CD4-positive, alpha-beta T cell (primary cell): ENCODE measurements around the gene AMDHD2. TPM values are rescaled to one million over a fixed set of nuclear protein-coding genes. Genes with fewer than 3 reads are reported as not detected.
"Not testable (repeated sequence)": the region's sequence is repeated elsewhere in the genome, so short reads cannot be mapped to it uniquely, and the experiment has no call there.

Experiments used
- ATAC-seq: fragments of 200-7000 bp; cut with Tn5 transposase; one replicate; pipeline ENCODE4 v1.10.0; 2022; ENCODE audit warnings: mild to moderate bottlenecking; ENCODE audit not compliant: poor library complexity
- CTCF ChIA-PET: fragments of 350-600 bp; sonication (Branson Sonifier 250); formaldehyde crosslinking; loops from one replicate; lab custom pipeline; 2021; ENCODE audit warnings: antibody characterized with exemption, inconsistent platforms; lab: Charles Lee
- POLR2A ChIA-PET: fragments of 350-600 bp; sonication (Branson Sonifier 250); formaldehyde crosslinking; loops from one replicate; lab custom pipeline; 2021; ENCODE audit warnings: antibody characterized with exemption, inconsistent platforms; lab: Charles Lee
- DNase-seq, 14 experiments: peaks; one replicate each; pipeline ENCODE4 v3.0.0-alpha.2; 2013 to 2020; ENCODE audit warnings: mixed read lengths in 2 of 14
- H3K27ac ChIP-seq, 2 donors: one replicate each; pipeline versions ENCODE4 v1.5.1 to v1.7.0; 2013; ENCODE audit warnings: low read length in 2 of 2, low read depth in 1 of 2, mild to moderate bottlenecking in 1 of 2
- H3K27me3 ChIP-seq, 2 experiments: 1 replicate in 1 of 2; 2 replicates in 1 of 2; pipeline versions ENCODE4 v1.6.1 to v1.7.0; 2013; ENCODE audit warnings: low read length in 2 of 2, control low read depth in 1 of 2, mild to moderate bottlenecking in 1 of 2, moderate library complexity in 1 of 2; ENCODE audit not compliant: insufficient read depth in 2 of 2, control insufficient read depth in 1 of 2
- H3K36me3 ChIP-seq: one replicate; pipeline ENCODE4 v1.6.1; 2013; ENCODE audit warnings: low read length, control low read depth; ENCODE audit not compliant: insufficient read depth
- H3K4me1 ChIP-seq: one replicate; pipeline ENCODE4 v1.6.1; 2013; ENCODE audit warnings: low read length, control low read depth; ENCODE audit not compliant: insufficient read depth
- H3K4me3 ChIP-seq: one replicate; pipeline ENCODE4 v1.5.1; 2013; ENCODE audit warnings: mild to moderate bottlenecking, low read length, moderate library complexity
- H3K9me3 ChIP-seq, 2 experiments: 1 replicate in 1 of 2; 2 replicates in 1 of 2; pipeline versions ENCODE4 v1.6.1 to v1.7.0; 2013; ENCODE audit warnings: low read length in 2 of 2, mild to moderate bottlenecking in 2 of 2, control low read depth in 1 of 2, moderate library complexity in 1 of 2; ENCODE audit not compliant: control insufficient read depth in 1 of 2, insufficient read depth in 1 of 2
- H3K27ac Mint-ChIP-seq: one replicate; pipeline ENCODE4 v1.8.0; 2020; ENCODE audit warnings: mixed read lengths
- H3K27me3 Mint-ChIP-seq: one replicate; pipeline ENCODE4 v1.8.0; 2021; ENCODE audit warnings: mixed read lengths
- H3K36me3 Mint-ChIP-seq: one replicate; pipeline ENCODE4 v1.8.0; 2021; ENCODE audit warnings: low read depth, mixed read lengths
- H3K4me1 Mint-ChIP-seq: one replicate; pipeline ENCODE4 v1.8.0; 2021; ENCODE audit warnings: low read depth, mixed read lengths
- H3K4me3 Mint-ChIP-seq: one replicate; pipeline ENCODE4 v1.8.0; 2020; ENCODE audit warnings: mild to moderate bottlenecking, mixed read lengths
- H3K9me3 Mint-ChIP-seq: one replicate; pipeline ENCODE4 v1.8.0; 2020; ENCODE audit warnings: mixed read lengths
- intact Hi-C, 2 experiments: fragments of 100-400 bp; cut with DNase I in 1 of 2; cut with micrococcal nuclease in 1 of 2; formaldehyde crosslinking; loops; one replicate each; pipeline versions ENCODE4 v1.15.1 to v1.9.0; 2023 to 2025; cut with DNase I, micrococcal nuclease
- total RNA-seq, 174 experiments: library from RNA in 2 of 174; stranded (reverse) in 2 of 174; gene quantifications; one replicate each; pipeline ENCODE4 v1.2.3 and lab custom pipeline; 2021 to 2026

The AMDHD2 gene
- total RNA-seq, 2 experiments from 2014 or later = 171 to 177 TPM

DNA sequence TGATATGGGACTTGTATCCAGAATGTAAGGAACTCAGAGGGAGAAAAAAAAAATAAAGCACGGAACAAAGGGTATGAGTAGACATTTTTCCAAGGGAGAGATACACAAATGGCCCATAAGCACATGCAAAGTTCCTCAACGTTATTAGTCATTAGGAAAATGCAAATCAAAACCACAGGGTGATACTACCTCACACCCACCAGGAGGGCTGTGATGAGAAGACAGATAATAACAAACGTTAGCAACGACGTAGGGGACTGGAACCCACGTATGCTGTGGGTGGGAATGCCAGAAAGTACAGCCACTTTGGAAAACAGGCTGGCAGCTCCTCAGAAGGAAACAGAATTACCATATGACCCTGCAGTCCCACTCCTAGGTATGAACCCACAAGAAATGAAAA lies 52.5 kb downstream of the AMDHD2 start:
- H3K27me3 ChIP-seq, H3K4me1 ChIP-seq, ATAC-seq, H3K36me3 ChIP-seq, H3K9me3 ChIP-seq, H3K4me1 Mint-ChIP-seq, H3K36me3 Mint-ChIP-seq, POLR2A ChIA-PET, intact Hi-C loops, H3K4me3 Mint-ChIP-seq, H3K27ac Mint-ChIP-seq, H3K27me3 Mint-ChIP-seq, H3K4me3 ChIP-seq, H3K27ac ChIP-seq, CTCF ChIA-PET, DNase-seq, H3K9me3 Mint-ChIP-seq: not testable (repeated sequence)

DNA sequence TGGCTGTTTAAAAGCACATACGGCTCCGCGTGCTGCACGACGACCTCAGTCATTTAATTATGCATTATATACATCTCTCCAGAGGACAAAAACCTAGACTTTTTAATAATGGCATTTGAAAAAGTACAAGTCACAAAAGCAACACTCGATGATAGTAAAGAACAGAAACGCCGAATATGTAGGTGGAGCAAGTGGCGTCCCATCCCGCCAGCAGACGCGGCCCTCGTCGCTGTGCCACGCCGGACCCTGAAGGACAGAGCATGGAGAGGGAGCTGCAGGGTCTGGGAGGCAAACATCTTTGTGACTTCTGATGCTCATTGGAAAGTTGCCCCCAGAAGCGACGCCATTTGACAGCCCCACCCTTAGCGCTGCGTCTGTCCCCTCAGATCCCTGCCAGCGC lies 55.7 kb downstream of the AMDHD2 start:
- H3K36me3 ChIP-seq, DNase-seq, H3K27ac ChIP-seq, H3K9me3 Mint-ChIP-seq, H3K4me3 Mint-ChIP-seq, H3K4me1 ChIP-seq, ATAC-seq, H3K27ac Mint-ChIP-seq, H3K27me3 Mint-ChIP-seq, H3K9me3 ChIP-seq, CTCF ChIA-PET, H3K36me3 Mint-ChIP-seq, H3K27me3 ChIP-seq, H3K4me3 ChIP-seq, H3K4me1 Mint-ChIP-seq, POLR2A ChIA-PET, intact Hi-C loops: not testable (repeated sequence)

DNA sequence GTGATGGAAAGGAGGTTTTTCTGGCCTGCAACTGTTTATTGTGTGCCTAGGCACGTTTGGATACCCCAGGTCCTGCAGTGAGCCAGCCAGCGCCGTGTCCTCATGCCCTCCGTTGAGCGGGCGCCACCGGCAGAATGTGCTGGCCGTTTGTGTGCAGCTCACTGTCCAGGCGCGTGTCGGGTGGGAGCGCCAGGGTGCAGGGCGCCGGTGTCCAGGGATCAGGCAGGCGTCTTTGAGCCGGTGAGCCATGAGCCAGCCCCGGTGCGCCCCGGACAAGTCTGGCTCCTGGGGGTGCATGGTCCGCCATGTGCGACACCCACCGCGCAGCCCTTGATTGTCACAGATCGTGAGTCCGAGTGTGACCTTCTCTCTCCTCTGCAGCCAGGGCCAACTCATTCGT lies 56.9 kb downstream of the AMDHD2 start:
- H3K27ac Mint-ChIP-seq, DNase-seq, CTCF ChIA-PET, H3K4me3 Mint-ChIP-seq, H3K27ac ChIP-seq, H3K4me3 ChIP-seq, H3K9me3 Mint-ChIP-seq, H3K4me1 ChIP-seq, H3K27me3 ChIP-seq, H3K9me3 ChIP-seq, H3K4me1 Mint-ChIP-seq, H3K36me3 ChIP-seq, intact Hi-C loops, ATAC-seq, H3K27me3 Mint-ChIP-seq, POLR2A ChIA-PET, H3K36me3 Mint-ChIP-seq: not testable (repeated sequence)

DNA sequence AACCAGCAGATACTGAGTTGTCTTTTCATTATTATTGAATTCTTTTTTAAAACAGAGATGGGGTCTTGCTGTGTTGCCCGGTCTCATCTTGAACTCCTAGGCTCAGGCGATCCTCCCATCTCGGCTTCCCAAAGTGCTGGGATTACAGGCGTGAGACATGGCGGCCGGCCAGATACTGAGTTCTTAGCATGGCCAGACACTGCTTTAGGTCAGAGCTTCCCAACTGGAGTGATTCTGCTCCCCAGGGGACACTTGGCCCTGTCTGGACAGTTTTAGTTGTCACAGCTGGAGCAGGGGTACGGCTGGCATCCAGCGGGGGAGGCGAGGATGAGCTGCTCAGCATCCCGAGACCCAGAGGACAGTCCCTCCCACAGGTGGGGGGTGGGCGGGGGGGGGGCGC lies 58.7 kb downstream of the AMDHD2 start:
- H3K27ac Mint-ChIP-seq, H3K9me3 Mint-ChIP-seq, H3K27me3 Mint-ChIP-seq, H3K36me3 ChIP-seq, intact Hi-C loops, H3K4me1 Mint-ChIP-seq, H3K4me3 ChIP-seq, H3K36me3 Mint-ChIP-seq, POLR2A ChIA-PET, H3K9me3 ChIP-seq, H3K27me3 ChIP-seq, CTCF ChIA-PET, DNase-seq, H3K27ac ChIP-seq, ATAC-seq, H3K4me3 Mint-ChIP-seq, H3K4me1 ChIP-seq: not testable (repeated sequence)

DNA sequence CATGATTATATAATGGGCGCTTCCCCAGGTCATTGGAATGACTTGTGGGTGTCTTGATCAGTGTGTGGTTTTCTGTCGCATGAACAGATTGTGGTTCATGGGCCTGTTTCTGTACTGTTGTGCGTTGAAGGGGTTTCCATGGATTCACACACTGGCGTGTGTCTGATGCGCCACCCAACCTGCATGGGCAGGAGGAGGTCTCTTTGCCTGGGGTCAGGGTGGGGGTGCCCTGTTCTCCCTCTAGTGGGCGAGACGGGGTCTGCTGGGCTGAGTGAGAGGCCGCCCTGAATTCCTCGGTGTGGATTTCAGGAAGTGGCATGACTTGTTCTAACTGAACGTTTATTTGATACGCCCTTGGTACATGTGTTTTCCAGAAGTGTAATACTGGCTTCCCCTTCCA lies 60.0 kb downstream of the AMDHD2 start:
- H3K4me1 ChIP-seq, H3K36me3 Mint-ChIP-seq, H3K9me3 ChIP-seq, H3K4me1 Mint-ChIP-seq, intact Hi-C loops, H3K27ac ChIP-seq, H3K36me3 ChIP-seq, POLR2A ChIA-PET, CTCF ChIA-PET, H3K9me3 Mint-ChIP-seq, H3K27me3 Mint-ChIP-seq, H3K4me3 Mint-ChIP-seq, H3K27ac Mint-ChIP-seq, H3K4me3 ChIP-seq, H3K27me3 ChIP-seq: not testable (repeated sequence)
- ATAC-seq (peak; percentile 55), DNase-seq (peak in 2 of 14 experiments; percentile 11 to 38)

DNA sequence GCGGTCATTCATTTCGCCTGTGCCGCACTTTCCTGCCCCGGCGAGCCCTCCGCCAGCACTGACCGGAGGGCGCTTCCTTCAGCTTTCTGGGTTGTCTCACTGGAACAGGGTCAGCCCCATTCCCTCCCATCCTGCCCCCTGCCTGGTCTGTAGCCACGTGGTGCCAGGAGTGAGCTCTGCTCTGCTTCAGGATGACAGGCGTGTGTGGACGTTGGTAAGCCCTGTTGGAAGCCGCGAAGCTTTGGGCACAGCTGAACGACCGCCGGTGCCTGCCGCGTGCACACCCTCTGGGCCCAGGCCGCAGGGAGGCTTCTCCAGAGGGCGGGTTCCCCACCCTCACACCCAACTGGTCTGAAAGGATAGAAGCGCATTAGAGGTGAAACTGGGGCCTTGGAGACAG lies 60.6 kb downstream of the AMDHD2 start:
- H3K4me1 Mint-ChIP-seq, H3K4me1 ChIP-seq, DNase-seq, intact Hi-C loops, H3K4me3 Mint-ChIP-seq, H3K9me3 ChIP-seq, POLR2A ChIA-PET, H3K4me3 ChIP-seq, H3K27ac Mint-ChIP-seq, H3K36me3 Mint-ChIP-seq, H3K27ac ChIP-seq, ATAC-seq, H3K27me3 Mint-ChIP-seq, H3K9me3 Mint-ChIP-seq, H3K27me3 ChIP-seq, CTCF ChIA-PET: not testable (repeated sequence)
- H3K36me3 ChIP-seq = peaks cover 12% of the 10 kb centered on the region
